Measurements from ENCODE around the gene SENP2.

GRCh38 chr3:185585859-185586685 lies at the start of gene SENP2:
- TF ChIP-seq POLR2AphosphoS5 (IDR thresholded peaks at IDR 0.05) = peak; percentile 96 to 97 (median 96)
- peak in 1 of 11 experiments; percentile 15 for TF ChIP-seq CTCF (IDR thresholded peaks at IDR 0.05 in 8 of 11, conservative IDR thresholded peaks at IDR 0.05 in 3 of 11)
